ENCODE measurements around the gene ZSCAN18.

GRCh38 chr19:58079792-58080191, 18.2 kb downstream of the ZSCAN18 start:
- TF ChIP-seq CTCF (IDR thresholded peaks at IDR 0.05; ENCODE audit: low read length) (no peak), EZH2phosphoT487 (IDR thresholded peaks at IDR 0.05; ENCODE audit: low read length) (no peak)

Data from MM.1S (cell line).